Right ventricle myocardium superior (tissue), 1 donor: ENCODE measurements around the gene SLC25A26. TPM values are rescaled to one million over a fixed set of nuclear protein-coding genes. Genes with fewer than 3 reads are reported as not detected.
A peak's percentile ranks its signal among the peaks of the same experiment; 100 is the strongest.
"Not testable (repeated sequence)": the region's sequence is repeated elsewhere in the genome, so short reads cannot be mapped to it uniquely, and the experiment has no call there.

Experiments used
- ATAC-seq: fragments of 200-7000 bp; cut with Tn5 transposase; one replicate; pipeline ENCODE4 v1.9.1; 2020; ENCODE audit warnings: mild to moderate bottlenecking; ENCODE audit not compliant: poor library complexity
- DNase-seq: peaks from one replicate; pipeline ENCODE4 v3.0.0-alpha.2; 2020
- intact Hi-C: fragments of 100-400 bp; cut with DNase I; formaldehyde crosslinking; loops from one replicate; pipeline ENCODE4 v1.11.2; 2022
- total RNA-seq: library from RNA; stranded (reverse); fragmentation: NEBNext Ultra II Directional; extraction: Animal tissue kit (Norgen Biotek cat#: 25700); gene quantifications from one replicate; pipeline ENCODE4 v1.2.1, GENCODE V29; 2021
- donor health status: DM: no; HTN: yes; CAD: no; lungs with severe emphysema.

SLC25A26 gene
- total RNA-seq, 1 donor from 2014 or later, result 51.3 TPM

DNA sequence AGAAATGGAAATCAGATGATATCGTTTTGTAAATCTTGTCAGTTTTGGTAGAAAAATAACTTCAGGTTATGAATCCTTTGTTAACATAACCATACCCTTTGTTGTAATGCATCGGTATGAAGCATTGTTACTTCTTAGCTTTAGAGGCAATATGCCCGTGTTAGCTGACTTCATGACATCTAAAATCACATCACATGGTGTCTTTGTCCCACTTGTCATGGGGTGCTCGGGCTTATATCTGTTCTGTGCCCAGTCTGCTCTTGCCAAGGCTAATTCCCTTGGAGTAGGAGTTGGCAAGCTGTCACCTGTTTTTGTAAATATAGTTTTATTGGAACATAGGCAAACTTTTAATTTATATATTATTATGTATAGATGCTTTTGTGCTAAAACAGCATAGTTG, 39.6 kb downstream of the SLC25A26 start:
- ATAC-seq, result peak; percentile 94
- DNase-seq, result no peak
- intact Hi-C loops, result no loop called here

DNA sequence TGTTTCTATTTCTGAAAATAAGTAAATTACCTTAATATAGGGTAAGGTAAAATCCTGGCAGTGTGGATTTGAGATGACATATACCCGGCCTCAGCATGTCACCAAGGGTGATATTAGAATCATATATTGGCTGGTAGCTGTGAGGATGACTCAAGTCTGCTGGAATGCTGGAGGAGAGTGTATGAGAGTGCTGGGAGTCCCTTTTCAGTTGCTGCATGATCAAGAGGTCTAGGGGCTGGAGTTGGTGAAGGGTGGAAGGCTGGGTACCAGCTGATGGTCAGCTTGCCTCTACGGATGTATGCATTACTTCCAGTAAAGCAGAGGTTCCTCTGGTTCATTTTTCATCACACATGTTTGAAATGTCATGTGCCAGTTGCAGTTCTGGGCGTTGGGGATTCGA, 40.6 kb downstream of the SLC25A26 start:
- peak; percentile 56 for ATAC-seq
- intact Hi-C loops, result no loop called here
- no peak for DNase-seq

DNA sequence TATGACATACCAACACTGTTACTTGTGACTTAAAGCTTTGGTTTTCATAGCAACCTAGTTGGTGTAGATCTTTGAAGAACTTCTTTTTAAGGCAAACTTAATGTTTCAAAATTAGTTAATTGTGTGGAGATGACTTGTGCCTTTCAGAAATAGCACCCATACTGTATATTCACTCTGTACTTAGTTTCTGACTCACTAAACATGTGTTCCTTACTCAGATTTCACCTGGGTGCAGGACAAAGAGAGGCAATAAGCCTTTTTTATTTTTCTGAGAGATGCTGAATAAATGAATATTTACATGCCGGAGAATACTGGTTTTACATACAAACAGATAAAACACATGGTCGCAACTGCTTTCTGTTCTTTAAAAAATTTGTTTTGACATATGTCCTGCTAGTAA, 44.8 kb downstream of the SLC25A26 start:
- DNase-seq, result no peak
- no peak for ATAC-seq
- intact Hi-C loops, result no loop called here

DNA sequence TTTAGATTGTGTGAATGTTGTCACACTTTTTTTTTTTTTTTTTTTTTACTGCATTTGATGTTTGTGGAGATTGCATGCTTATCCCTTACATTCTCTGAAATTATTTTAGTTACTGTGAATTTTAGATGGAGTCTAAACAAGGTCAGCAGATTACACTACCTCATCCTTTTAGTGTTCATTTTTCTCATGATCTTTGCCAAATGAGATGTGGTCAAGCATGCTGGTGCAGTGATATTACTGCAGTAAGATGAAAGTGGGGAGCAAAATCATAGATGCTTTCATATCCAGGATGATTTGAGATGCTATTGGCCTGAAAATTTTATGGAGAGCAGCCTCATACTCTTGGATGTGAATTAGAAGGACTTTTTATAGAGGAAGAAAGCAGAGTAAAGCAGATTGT, 45.8 kb downstream of the SLC25A26 start:
- intact Hi-C loops, result no loop called here
- DNase-seq (no peak), ATAC-seq (no peak)

DNA sequence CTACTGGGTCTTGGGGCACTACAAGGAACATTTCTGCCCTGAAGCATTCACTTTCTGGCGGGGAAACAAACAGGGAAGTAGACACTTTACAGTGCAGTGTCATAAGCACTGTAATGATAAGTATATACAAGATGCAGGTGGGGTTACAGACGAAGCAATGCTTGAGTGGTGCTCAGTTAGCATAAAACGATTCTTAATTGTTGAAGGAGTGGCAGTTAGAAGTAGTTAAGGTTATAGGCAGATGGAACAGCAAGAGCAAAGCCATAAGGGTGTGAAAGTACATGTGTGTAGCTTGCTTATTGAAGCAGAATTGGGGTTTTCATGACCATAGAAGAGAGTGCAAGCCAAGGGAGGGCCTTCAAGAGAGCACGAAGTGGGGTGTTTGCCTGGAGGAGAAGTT, 46.2 kb downstream of the SLC25A26 start:
- intact Hi-C loops, result no loop called here
- no peak for DNase-seq
- no peak for ATAC-seq

DNA sequence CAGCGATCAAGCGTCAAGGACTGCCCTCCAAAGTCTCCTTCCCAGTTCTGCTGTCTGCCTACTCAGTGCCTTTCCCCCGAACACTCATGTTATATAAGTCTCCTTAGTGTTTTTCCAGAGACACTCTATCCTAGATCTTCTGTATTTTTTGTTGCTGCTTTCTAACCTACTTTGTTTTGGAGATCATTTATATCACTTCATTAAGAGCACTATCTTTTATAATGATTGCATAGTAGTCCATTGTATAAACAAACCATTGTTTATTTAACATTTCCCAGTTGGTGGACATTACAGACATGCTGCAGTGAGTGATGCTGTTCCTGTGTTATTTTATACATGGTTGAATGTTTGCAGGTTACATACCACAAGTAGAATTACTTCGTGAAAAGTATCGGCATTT, 47.1 kb downstream of the SLC25A26 start:
- intact Hi-C loops, result no loop called here
- no peak for ATAC-seq

DNA sequence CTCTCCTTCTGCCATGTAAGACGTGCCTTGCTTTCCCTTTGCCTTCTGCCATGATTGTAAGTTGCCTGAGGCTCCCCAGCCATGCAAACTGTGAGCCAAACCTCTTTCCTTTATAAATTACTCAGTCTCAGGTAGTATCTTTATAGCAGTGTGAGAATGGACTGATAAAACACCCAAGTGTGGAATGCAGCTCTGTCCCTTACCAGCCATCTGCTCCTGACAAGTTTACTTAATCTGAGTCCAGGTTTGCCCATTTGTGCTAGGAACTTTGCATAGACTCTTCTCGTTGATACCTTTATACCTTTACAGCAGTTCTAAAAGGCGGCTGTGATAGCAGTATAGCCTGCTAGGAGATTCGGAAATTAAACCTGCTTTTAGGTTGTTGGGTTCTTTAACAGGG, 48.1 kb downstream of the SLC25A26 start:
- intact Hi-C loops, result no loop called here
- DNase-seq (no peak), ATAC-seq (no peak)

More for the DNA sequence above, 47.1 kb downstream of the SLC25A26 start:
- DNase-seq, result no peak

DNA sequence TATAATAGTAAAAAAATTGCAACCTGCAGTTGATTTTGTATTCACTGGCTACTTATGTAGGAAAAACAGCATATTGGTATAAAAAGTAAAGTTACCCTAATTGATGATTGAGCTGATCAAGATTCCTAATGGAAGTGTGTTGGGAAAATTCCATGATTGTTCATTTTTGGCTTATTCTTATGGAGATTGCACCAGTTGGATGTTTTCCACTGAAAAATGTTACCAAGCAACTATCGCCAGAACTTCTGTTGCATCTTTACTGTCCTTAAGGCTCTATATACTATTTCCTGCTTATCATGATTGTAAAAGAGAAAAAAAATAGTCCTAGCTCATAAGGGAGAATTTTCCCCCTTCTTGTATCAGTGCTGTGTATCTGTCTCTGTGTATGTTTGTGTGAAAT, 48.6 kb downstream of the SLC25A26 start:
- ATAC-seq (no peak), DNase-seq (no peak)
- intact Hi-C loops, result no loop called here

DNA sequence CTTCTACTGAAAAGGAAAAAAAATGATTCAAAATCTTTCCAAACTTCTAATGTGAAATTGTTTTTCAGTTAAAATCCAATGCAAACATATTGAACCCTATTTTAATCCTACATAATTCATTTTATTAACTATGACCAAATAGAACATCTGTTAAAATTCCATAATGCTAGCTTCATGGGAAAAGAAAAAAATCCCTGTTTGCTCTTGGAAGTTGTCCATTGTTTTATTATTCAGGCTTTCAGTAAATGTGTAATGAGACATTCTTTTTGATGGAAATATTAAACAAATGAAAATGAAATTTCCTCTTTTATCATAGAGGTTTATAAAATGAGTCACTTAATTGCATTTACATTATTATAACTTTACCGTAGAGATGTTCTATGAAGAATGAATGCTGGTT, 49.5 kb downstream of the SLC25A26 start:
- ATAC-seq, result no peak
- no peak for DNase-seq
- intact Hi-C loops, result no loop called here

DNA sequence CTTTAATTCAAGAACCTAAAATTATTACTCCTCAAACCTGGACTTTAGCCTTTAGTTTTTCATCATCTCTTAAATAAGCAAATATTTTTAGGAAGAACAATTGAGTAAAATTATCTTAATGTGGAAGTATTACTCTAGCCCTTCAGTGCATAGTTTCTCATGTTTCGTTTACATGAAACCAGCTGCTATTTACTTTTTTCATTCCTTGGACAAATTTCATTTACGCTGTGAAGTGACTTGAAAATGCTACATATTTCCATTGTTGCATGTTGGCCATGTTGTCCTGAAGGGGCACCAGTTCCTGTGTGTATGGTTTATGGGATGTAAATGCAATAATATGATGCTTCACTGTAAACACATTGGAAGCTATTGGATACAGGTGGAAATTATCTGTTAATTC, 49.9 kb downstream of the SLC25A26 start:
- ATAC-seq (no peak), DNase-seq (no peak)
- intact Hi-C loops, result no loop called here

DNA sequence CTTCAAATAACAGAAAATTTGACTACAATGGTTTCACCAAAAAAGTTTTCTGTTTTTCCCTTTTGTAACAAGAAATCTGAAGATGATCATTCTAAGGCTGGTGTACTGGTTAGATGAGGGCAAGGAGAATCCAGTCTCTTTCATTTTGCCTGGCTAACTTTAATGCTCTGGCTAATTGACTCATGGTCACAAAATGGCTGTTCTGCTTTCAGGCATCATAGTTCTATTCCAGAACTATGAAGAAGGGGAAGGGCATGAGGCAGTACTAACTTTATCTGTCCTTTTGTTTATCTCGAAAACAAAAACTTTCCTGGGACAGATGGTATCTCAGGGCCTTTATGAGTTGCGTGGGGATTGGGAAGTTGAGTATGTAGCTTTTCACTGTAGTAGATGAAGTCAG, 50.4 kb downstream of the SLC25A26 start:
- ATAC-seq, result no peak
- intact Hi-C loops, result no loop called here
- DNase-seq, result no peak

DNA sequence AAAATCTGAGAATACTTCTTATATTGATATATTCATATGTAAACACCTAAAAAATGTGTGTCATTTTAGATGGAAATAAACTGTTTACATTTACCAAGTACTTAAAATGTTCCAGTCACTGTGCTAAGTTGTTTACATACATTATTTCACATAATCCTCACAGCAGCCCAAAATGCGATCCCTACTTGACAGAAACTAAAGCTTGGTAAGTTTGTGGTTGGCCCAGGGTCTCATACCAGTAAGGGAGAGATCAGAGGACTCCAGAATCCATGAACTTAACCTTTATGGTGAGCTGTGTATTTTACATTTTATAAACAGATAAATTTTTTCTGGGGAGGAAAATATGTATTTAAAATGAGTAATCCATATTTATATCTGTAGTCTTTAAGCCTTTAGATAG, 51.2 kb downstream of the SLC25A26 start:
- intact Hi-C loops, result no loop called here
- ATAC-seq (no peak), DNase-seq (no peak)

DNA sequence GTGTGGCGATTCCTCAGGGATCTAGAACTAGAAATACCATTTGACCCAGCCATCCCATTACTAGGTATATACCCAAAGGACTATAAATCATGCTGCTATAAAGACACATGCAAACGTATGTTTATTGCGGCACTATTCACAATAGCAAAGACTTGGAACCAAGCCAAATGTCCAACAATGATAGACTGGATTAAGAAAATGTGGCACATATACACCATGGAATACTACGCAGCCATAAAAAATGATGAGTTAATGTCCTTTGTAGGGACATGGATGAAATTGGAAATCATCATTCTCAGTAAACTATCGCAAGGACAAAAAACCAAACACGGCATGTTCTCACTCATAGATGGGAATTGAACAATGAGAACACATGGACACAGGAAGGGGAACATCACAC, 54.0 kb downstream of the SLC25A26 start:
- not testable (repeated sequence) for DNase-seq, ATAC-seq
- intact Hi-C loops, result loop anchor here (5.0 kb wide), 2 partner anchors 97 to 542 kb away; no protein-coding TSS in a partner anchor

DNA sequence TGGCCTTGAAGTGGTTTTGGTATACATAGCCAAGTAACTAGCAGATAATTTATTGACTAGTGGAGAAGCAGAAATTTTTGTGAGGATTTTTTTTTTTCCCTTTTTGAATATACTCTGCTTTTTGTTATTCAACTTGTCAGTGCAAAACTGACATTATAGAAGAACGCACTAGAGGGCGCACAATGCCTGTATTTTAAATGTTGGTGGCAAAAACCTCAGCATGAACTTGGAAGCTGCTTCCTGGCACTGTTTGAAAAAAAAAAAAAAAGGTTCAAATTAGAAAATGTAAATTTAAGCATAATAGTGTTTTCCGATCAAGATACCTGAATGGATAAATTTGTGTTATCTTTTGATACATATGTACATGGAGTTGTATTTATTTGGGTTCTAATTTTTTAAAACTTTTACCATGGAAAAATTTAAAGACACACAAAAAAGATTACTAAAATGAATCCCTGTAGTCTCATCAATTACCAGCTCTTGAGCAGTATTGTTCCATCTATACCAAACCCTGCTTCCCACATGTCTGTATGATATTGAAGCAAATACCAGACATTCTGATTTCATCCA, 56.0 kb downstream of the SLC25A26 start:
- intact Hi-C loops, result loop anchor here (5.0 kb wide), 2 partner anchors 96 to 541 kb away; no protein-coding TSS in a partner anchor
- ATAC-seq, result peak; percentile 79
- no peak for DNase-seq

DNA sequence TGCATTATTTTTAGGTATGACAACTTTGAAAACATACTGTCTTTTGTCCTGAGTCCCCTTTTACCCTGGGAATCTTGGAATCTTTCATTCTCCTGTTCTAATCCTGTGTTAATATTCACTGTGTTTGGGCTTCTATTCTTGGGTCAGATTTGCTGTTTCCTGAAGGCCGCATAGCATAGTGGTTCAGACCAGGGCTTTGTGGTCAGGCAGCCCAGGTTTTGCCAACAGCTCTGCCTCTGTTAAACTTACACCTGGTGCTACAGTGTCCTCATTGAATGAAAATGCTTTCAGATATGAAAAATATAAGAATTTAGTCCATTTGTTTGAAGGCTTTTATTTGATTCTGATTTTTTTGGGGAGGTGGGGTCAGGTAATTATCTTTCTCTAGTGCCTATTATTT, 58.4 kb downstream of the SLC25A26 start:
- intact Hi-C loops, result loop anchor here (5.0 kb wide), 2 partner anchors 93 to 538 kb away; no protein-coding TSS in a partner anchor
- ATAC-seq (no peak), DNase-seq (no peak)

DNA sequence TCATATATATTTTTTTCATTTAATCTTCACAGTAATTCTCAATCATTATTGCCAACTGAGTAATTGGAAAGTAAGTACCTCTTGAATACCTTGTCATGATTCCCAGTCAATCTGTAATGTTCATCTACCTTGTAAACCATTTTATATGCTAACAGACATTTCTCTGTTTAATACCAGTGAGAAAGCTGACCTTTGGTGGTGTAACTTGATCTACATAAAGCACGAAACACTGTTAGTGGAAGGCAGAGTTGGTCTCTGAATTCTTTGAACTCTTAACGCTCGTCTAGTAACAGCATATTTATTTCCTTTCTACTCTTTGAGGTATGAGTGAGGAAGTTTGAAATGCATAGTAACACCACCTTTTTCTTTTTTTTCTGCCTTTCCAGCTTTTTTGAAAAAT, 59.5 kb downstream of the SLC25A26 start:
- DNase-seq (no peak), ATAC-seq (no peak)
- intact Hi-C loops, result no loop called here

DNA sequence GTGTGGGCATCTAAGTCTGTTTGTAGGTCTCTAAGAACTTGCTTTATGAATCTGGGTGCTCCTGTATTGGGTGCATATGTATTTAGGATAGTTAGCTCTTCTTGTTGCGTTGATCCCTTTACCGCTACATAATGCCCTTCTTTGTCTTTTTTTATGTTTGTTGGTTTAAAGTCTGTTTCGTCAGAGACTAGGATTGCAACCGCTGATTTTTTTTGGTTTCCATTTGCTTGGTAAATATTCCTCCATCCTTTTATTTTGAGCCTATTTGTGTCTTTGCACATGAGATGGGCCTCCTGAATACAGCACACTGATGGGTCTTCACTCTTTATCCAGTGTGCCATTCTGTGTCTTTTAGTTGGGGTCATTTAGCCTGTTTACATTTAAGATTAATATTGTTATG, 71.1 kb downstream of the SLC25A26 start:
- DNase-seq, intact Hi-C loops, ATAC-seq: not testable (repeated sequence)

DNA sequence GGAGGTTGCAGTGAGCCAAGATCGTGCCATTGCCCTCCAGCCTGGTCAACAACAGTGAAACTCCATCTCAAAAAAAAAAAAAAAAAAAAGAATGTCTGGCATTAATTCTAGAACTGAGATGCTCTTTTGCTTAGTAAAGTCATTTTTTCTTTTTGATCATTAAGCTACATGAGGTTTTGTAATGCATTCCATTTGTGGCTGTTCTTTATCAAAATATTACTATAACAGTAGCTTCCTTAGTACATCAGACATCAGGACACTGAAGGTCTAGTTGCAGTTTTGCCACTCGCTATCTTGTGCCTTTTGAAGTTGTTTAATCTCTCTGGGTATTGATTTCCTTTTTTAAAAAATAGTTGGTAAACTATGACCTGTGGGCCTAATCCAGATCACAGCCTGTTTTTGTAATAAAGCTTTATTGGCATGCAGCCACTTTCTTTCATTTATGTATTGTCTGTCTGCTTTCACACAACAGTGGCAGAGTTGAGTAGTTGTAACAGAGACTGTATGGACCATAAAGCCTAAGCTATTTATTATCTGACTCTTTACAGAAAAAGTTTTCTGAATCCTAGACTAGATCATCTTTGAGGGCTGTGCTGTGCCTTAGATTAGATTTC, 76.6 kb downstream of the SLC25A26 start:
- no peak for ATAC-seq
- DNase-seq, result no peak
- intact Hi-C loops, result no loop called here

DNA sequence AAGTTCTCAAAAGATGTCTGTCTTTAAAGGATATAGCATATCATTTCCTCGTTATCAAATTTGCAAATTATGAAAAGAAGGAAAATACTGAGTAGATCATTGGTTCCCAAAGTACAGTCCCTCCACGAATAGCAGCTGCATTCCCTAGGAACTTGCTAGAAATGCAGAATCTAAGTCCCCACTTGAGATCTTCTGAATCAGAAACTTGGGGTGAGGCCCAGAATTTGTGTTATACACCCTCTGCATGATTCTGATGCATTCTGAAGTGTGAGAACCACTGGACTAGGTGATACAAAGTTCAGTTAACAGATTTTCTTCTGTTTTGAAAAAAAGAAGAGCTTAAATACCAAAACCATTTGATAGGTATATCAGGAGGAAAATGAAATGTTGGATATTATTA, 77.1 kb downstream of the SLC25A26 start:
- no peak for DNase-seq
- peak; percentile 60 for ATAC-seq
- intact Hi-C loops, result no loop called here

DNA sequence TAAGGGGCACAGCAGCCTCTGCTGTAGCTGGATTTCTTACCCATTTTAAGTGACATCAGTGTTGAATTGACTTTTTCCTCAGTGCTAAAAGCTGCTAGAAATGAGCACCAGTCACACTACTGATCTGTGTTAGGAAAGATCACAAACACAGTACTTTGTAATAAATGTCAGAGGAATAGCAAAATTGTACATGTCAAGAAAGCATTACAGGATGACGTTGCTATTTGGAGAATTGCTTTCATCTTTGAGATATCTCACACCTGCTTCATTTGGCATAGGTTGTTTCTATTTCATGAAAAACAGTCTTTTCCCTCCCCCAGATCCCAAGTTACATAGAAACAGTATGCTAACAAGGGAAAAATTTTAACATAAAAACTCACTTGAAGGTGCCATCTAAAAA, 77.8 kb downstream of the SLC25A26 start:
- intact Hi-C loops, result no loop called here
- ATAC-seq (no peak), DNase-seq (no peak)

DNA sequence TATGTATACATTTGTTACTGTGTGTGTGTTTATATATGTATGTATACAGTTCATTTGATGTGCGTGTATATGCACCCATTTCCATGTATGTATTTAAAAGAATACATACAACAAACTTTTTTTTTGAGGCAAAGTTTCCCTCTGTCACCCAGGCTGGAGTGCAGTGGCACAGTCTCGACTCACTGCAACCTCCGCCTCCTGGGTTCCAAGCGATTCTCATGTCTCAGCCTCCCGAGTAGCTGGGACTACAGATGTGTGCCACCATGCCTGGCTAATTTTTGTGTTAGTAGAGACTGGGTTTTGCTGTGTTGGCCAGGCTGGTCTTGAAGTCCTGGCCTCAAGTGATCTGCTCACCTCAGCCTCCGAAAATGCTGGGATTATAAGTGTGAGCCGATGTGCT, 78.3 kb downstream of the SLC25A26 start:
- ATAC-seq, intact Hi-C loops, DNase-seq: not testable (repeated sequence)
